Measurements from ENCODE around the gene ATP2C2. TPM values are rescaled to one million over a fixed set of nuclear protein-coding genes. Genes with fewer than 3 reads are reported as not detected.
"Not testable (repeated sequence)": the region's sequence is repeated elsewhere in the genome, so short reads cannot be mapped to it uniquely, and the experiment has no call there.

The ATP2C2 gene
- total and polyA plus RNA-seq, 7 donors: 0.03 to 0.06 TPM; not detected in 5

GRCh38 chr16:84398701-84399100 is 30.4 kb downstream of the ATP2C2 start:
- intact Hi-C loops (cut with DNase I): no loop called here
- no peak for ATAC-seq
- Histone ChIP-seq H3K27me3 (ENCODE audit: insufficient read depth in 3 of 3, low read length in 2 of 3) (peaks cover 0 to 15% (median 3%) of the 10 kb centered on the region in 3 donors), H3K36me3 (ENCODE audit: insufficient read depth in 1 of 2, low read depth in 1 of 2) (no peaks in the 10 kb centered on the region), H3K4me1 (no peaks in the 10 kb centered on the region), H3K9me3 (no peaks in the 10 kb centered on the region), H3K27ac (no peak overlapping the region), H3K4me3 (no peak overlapping the region)
- TF ChIP-seq, protein P1, sequence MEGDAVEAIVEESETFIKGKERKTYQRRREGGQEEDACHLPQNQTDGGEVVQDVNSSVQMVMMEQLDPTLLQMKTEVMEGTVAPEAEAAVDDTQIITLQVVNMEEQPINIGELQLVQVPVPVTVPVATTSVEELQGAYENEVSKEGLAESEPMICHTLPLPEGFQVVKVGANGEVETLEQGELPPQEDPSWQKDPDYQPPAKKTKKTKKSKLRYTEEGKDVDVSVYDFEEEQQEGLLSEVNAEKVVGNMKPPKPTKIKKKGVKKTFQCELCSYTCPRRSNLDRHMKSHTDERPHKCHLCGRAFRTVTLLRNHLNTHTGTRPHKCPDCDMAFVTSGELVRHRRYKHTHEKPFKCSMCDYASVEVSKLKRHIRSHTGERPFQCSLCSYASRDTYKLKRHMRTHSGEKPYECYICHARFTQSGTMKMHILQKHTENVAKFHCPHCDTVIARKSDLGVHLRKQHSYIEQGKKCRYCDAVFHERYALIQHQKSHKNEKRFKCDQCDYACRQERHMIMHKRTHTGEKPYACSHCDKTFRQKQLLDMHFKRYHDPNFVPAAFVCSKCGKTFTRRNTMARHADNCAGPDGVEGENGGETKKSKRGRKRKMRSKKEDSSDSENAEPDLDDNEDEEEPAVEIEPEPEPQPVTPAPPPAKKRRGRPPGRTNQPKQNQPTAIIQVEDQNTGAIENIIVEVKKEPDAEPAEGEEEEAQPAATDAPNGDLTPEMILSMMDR (IDR thresholded peaks at IDR 0.05): no peak
- DNase-seq: no peak
- 33 to 39% (median 36%) methylated on average over 10 of the region's 10 CpGs for WGBS, 3 donors

DNA sequence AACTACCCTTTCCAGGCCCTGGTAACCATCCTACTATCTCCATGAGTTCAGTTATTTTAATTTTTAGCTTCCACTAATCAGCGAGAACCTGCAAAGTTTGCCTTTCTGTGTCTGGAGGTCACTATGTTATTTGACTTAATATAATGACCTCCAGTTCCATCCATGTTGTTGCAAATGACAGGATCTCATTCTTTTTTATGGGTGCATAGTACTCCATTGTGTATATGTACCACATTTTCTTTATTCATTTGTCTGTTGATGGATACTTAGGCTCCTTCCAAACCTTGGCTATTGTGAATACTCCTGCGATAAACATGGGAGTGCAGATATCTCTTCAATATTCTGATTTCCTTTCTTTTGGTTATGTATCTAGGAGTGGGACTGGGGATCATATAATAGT is 31.6 kb downstream of the ATP2C2 start:
- H3K9me3 ChIP-seq; H3K36me3 ChIP-seq (ENCODE audit: insufficient read depth in 1 of 2, low read depth in 1 of 2); DNase-seq; H3K4me3 ChIP-seq; H3K27ac ChIP-seq; H3K4me1 ChIP-seq; ATAC-seq; intact Hi-C loops (cut with DNase I): not testable (repeated sequence)
- peaks cover 0 to 20% (median 3%) of the 10 kb centered on the region in 3 donors for H3K27me3 ChIP-seq (ENCODE audit: insufficient read depth in 3 of 3, low read length in 2 of 3)
- 69 to 95% (median 79%) methylated on average over 2 of the region's 2 CpGs for WGBS, 3 donors

GRCh38 chr16:84403435-84403834 is 35.1 kb downstream of the ATP2C2 start:
- WGBS, 3 donors: 94 to 96% (median 95%) methylated on average over 5 of the region's 5 CpGs
- H3K4me1 ChIP-seq; intact Hi-C loops (cut with DNase I); H3K27ac ChIP-seq; ATAC-seq; H3K9me3 ChIP-seq; H3K36me3 ChIP-seq (ENCODE audit: insufficient read depth in 1 of 2, low read depth in 1 of 2); H3K4me3 ChIP-seq; DNase-seq: not testable (repeated sequence)
- H3K27me3 ChIP-seq (ENCODE audit: insufficient read depth in 3 of 3, low read length in 2 of 3): peaks cover 0 to 40% (median 13%) of the 10 kb centered on the region in 3 donors

DNA sequence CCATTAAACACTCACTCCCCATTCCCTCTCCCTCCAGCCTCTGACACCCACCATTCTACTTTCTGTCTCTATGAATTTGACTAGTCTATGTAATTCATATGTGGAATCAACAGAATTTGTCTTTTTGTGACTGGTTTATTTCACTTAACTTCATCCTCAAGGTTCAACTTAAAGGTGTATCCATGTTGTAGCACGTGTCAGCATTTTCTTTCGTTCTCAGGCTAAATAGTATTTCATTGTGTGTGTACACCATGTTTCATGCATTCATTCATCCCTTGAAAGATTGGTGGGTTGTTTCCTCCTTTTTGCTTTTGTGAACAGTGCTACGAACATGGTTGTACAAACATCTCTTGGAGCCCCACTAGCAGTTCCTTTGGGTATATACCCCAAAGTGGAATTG is 36.0 kb downstream of the ATP2C2 start:
- peaks cover 0 to 43% (median 13%) of the 10 kb centered on the region in 3 donors for H3K27me3 ChIP-seq (ENCODE audit: insufficient read depth in 3 of 3, low read length in 2 of 3)

GRCh38 chr16:84404936-84405639 is 36.8 kb downstream of the ATP2C2 start:
- TF ChIP-seq, protein P1 (IDR thresholded peaks at IDR 0.05): no peak
- no peak for ATAC-seq
- Histone ChIP-seq H3K36me3 (ENCODE audit: insufficient read depth in 1 of 2, low read depth in 1 of 2) (no peaks in the 10 kb centered on the region), H3K9me3 (no peaks in the 10 kb centered on the region), H3K27ac (no peak overlapping the region), H3K4me3 (no peak overlapping the region), H3K4me1 (no peaks in the 10 kb centered on the region), H3K27me3 (ENCODE audit: insufficient read depth in 3 of 3, low read length in 2 of 3) (peaks cover 0 to 47% (median 16%) of the 10 kb centered on the region in 3 donors)
- DNase-seq: no peak
- intact Hi-C loops (cut with DNase I): no loop called here
- WGBS, 3 donors: 72 to 79% (median 75%) methylated on average over 19 of the region's 19 CpGs

More for the DNA sequence above, 36.0 kb downstream of the ATP2C2 start:
- H3K4me1 ChIP-seq: no peaks in the 10 kb centered on the region
- no peak overlapping the region for H3K27ac ChIP-seq
- H3K9me3 ChIP-seq: no peaks in the 10 kb centered on the region
- ATAC-seq (no peak), DNase-seq (no peak)
- intact Hi-C loops (cut with DNase I): no loop called here
- TF ChIP-seq, protein P1 (IDR thresholded peaks at IDR 0.05): no peak
- 77 to 82% (median 79%) methylated on average over 3 of the region's 3 CpGs for WGBS, 3 donors
- H3K4me3 ChIP-seq: no peak overlapping the region
- no peaks in the 10 kb centered on the region for H3K36me3 ChIP-seq (ENCODE audit: insufficient read depth in 1 of 2, low read depth in 1 of 2)

Data from psoas muscle (tissue), 8 donors.